Fibroblast of peridontal ligament (primary cell): ENCODE measurements around the gene GJC1.
A peak's percentile ranks its signal among the peaks of the same experiment; 100 is the strongest.

ENCODE experiments used
- DNase-seq: peaks from one replicate; pipeline ENCODE4 v3.0.0-alpha.2; 2010; ENCODE audit errors: extremely low read depth

Gene GJC1

GRCh38 chr17:44829523-44830358, at the start of gene GJC1:
Gene GJC1, minus strand, starts transcription at chr17:44830287. Its CDS starts 24,470 bp downstream, at chr17:44805817.
- DNase-seq = peak; percentile 18

- DNase-seq = no peak
Observed at GRCh38 chr17:44879376-44879775, 49.3 kb upstream of the GJC1 start.

- peak; percentile 67 for DNase-seq
Observed at GRCh38 chr17:44878627-44879221, 48.6 kb upstream of the GJC1 start.

- DNase-seq = no peak
Observed at GRCh38 chr17:44877121-44877520, 47.0 kb upstream of the GJC1 start.

- DNase-seq = no peak
Observed at GRCh38 chr17:44875761-44876160, 45.7 kb upstream of the GJC1 start.

GRCh38 chr17:44872131-44872768, 42.2 kb upstream of the GJC1 start:
- no peak for DNase-seq

- DNase-seq = no peak
Observed at GRCh38 chr17:44871556-44871955, 41.5 kb upstream of the GJC1 start.

- no peak for DNase-seq
Observed at GRCh38 chr17:44867841-44868240, 37.8 kb upstream of the GJC1 start.

- peak; percentile 66 for DNase-seq
Observed at GRCh38 chr17:44865931-44866330, 35.8 kb upstream of the GJC1 start.

GRCh38 chr17:44865231-44865660, 35.2 kb upstream of the GJC1 start:
- DNase-seq = peak; percentile 85

GRCh38 chr17:44864831-44865230, 34.7 kb upstream of the GJC1 start:
- DNase-seq = no peak

GRCh38 chr17:44863061-44863918, 33.2 kb upstream of the GJC1 start:
- DNase-seq = no peak

GRCh38 chr17:44862278-44862914, 32.3 kb upstream of the GJC1 start:
- DNase-seq = no peak

GRCh38 chr17:44859701-44860100, 29.6 kb upstream of the GJC1 start:
- no peak for DNase-seq

GRCh38 chr17:44854192-44854591, 24.1 kb upstream of the GJC1 start:
- DNase-seq = no peak

GRCh38 chr17:44850612-44851011, 20.5 kb upstream of the GJC1 start:
- DNase-seq = no peak

GRCh38 chr17:44850025-44850424, 19.9 kb upstream of the GJC1 start:
- DNase-seq = no peak

GRCh38 chr17:44848961-44849489, 18.9 kb upstream of the GJC1 start:
- DNase-seq = no peak

- DNase-seq = no peak
Observed at GRCh38 chr17:44848257-44848795, 18.2 kb upstream of the GJC1 start.

GRCh38 chr17:44847586-44847985, 17.5 kb upstream of the GJC1 start, which contains the start of gene HIGD1B:
Gene HIGD1B, plus strand, starts transcription at chr17:44847883. Its CDS starts 270 bp downstream, at chr17:44848153.
- no peak for DNase-seq

GRCh38 chr17:44846206-44846605, 16.1 kb upstream of the GJC1 start:
- no peak for DNase-seq
